ENCODE measurements around the gene ADAM22.

ADAM22 gene

GRCh38 chr7:88018501-88018900 lies 84.5 kb downstream of the ADAM22 start:
- no peak overlapping the region for H3K4me3 Mint-ChIP-seq
- H3K36me3 Mint-ChIP-seq (ENCODE audit: insufficient read depth) = no peaks in the 10 kb centered on the region
- no peak for DNase-seq (ENCODE audit: low spot score in 2 of 2)
- no peak overlapping the region for H3K27ac Mint-ChIP-seq (ENCODE audit: low read depth)
- H3K9me3 Mint-ChIP-seq = no peaks in the 10 kb centered on the region
- H3K4me1 Mint-ChIP-seq = no peaks in the 10 kb centered on the region
- H3K27me3 Mint-ChIP-seq = no peaks in the 10 kb centered on the region
- ATAC-seq (replicated peaks; ENCODE audit: extremely low read depth, poor library complexity, severe bottlenecking) = no peak

- ATAC-seq (replicated peaks; ENCODE audit: extremely low read depth, poor library complexity, severe bottlenecking) (no peak), DNase-seq (ENCODE audit: low spot score in 2 of 2) (no peak)
- Mint-ChIP-seq H3K27me3 (no peaks in the 10 kb centered on the region), H3K36me3 (ENCODE audit: insufficient read depth) (no peaks in the 10 kb centered on the region), H3K4me3 (no peak overlapping the region), H3K4me1 (no peaks in the 10 kb centered on the region), H3K9me3 (no peaks in the 10 kb centered on the region), H3K27ac (ENCODE audit: low read depth) (no peak overlapping the region)
Observed at GRCh38 chr7:88020953-88021665, 87.1 kb downstream of the ADAM22 start.

- ATAC-seq (replicated peaks; ENCODE audit: extremely low read depth, poor library complexity, severe bottlenecking) (no peak), DNase-seq (ENCODE audit: low spot score in 2 of 2) (no peak)
- no peaks in the 10 kb centered on the region for H3K27me3 Mint-ChIP-seq
- no peak overlapping the region for H3K4me3 Mint-ChIP-seq
- H3K36me3 Mint-ChIP-seq (ENCODE audit: insufficient read depth) = peaks cover 3% of the 10 kb centered on the region
- no peak overlapping the region for H3K27ac Mint-ChIP-seq (ENCODE audit: low read depth)
- peaks cover 15% of the 10 kb centered on the region for H3K9me3 Mint-ChIP-seq
- H3K4me1 Mint-ChIP-seq = no peaks in the 10 kb centered on the region
Observed at GRCh38 chr7:88027724-88028123, 93.7 kb downstream of the ADAM22 start.

GRCh38 chr7:88034083-88034695 lies 100.1 kb downstream of the ADAM22 start:
- no peak for DNase-seq (ENCODE audit: low spot score in 2 of 2)
- Mint-ChIP-seq H3K27ac (ENCODE audit: low read depth) (no peak overlapping the region), H3K36me3 (ENCODE audit: insufficient read depth) (peaks cover 3% of the 10 kb centered on the region), H3K27me3 (no peaks in the 10 kb centered on the region), H3K4me1 (no peaks in the 10 kb centered on the region), H3K9me3 (peaks cover 20% of the 10 kb centered on the region), H3K4me3 (no peak overlapping the region)
- no peak for ATAC-seq (replicated peaks; ENCODE audit: extremely low read depth, poor library complexity, severe bottlenecking)

GRCh38 chr7:88037050-88037449 lies 103.0 kb downstream of the ADAM22 start:
- H3K27me3 Mint-ChIP-seq = no peaks in the 10 kb centered on the region
- DNase-seq (ENCODE audit: low spot score in 2 of 2) (no peak), ATAC-seq (replicated peaks; ENCODE audit: extremely low read depth, poor library complexity, severe bottlenecking) (no peak)
- no peak overlapping the region for H3K27ac Mint-ChIP-seq (ENCODE audit: low read depth)
- peaks cover 9% of the 10 kb centered on the region for H3K9me3 Mint-ChIP-seq
- H3K4me1 Mint-ChIP-seq = peaks cover 5% of the 10 kb centered on the region
- no peaks in the 10 kb centered on the region for H3K36me3 Mint-ChIP-seq (ENCODE audit: insufficient read depth)
- H3K4me3 Mint-ChIP-seq = no peak overlapping the region

GRCh38 chr7:88040694-88041093 lies 106.6 kb downstream of the ADAM22 start:
- no peaks in the 10 kb centered on the region for H3K27me3 Mint-ChIP-seq
- H3K27ac Mint-ChIP-seq (ENCODE audit: low read depth) = no peak overlapping the region
- no peaks in the 10 kb centered on the region for H3K36me3 Mint-ChIP-seq (ENCODE audit: insufficient read depth)
- ATAC-seq (replicated peaks; ENCODE audit: extremely low read depth, poor library complexity, severe bottlenecking) (no peak), DNase-seq (ENCODE audit: low spot score in 2 of 2) (no peak)
- peaks cover 20% of the 10 kb centered on the region for H3K4me1 Mint-ChIP-seq
- H3K4me3 Mint-ChIP-seq = no peak overlapping the region
- H3K9me3 Mint-ChIP-seq = no peaks in the 10 kb centered on the region

GRCh38 chr7:88041583-88041982 lies 107.5 kb downstream of the ADAM22 start:
- Mint-ChIP-seq H3K9me3 (no peaks in the 10 kb centered on the region), H3K4me3 (no peak overlapping the region), H3K4me1 (peaks cover 27% of the 10 kb centered on the region), H3K27ac (ENCODE audit: low read depth) (peak overlapping the region; percentile 68), H3K36me3 (ENCODE audit: insufficient read depth) (no peaks in the 10 kb centered on the region), H3K27me3 (no peaks in the 10 kb centered on the region)
- DNase-seq (ENCODE audit: low spot score in 2 of 2) (no peak), ATAC-seq (replicated peaks; ENCODE audit: extremely low read depth, poor library complexity, severe bottlenecking) (no peak)

GRCh38 chr7:88042157-88042556 lies 108.1 kb downstream of the ADAM22 start:
- H3K36me3 Mint-ChIP-seq (ENCODE audit: insufficient read depth) = no peaks in the 10 kb centered on the region

GRCh38 chr7:88042803-88043202 lies 108.8 kb downstream of the ADAM22 start:
- peak overlapping the region; percentile 68 for H3K27ac Mint-ChIP-seq (ENCODE audit: low read depth)
- DNase-seq (ENCODE audit: low spot score in 2 of 2) = no peak
- H3K36me3 Mint-ChIP-seq (ENCODE audit: insufficient read depth) = no peaks in the 10 kb centered on the region
- no peaks in the 10 kb centered on the region for H3K27me3 Mint-ChIP-seq
- H3K4me1 Mint-ChIP-seq = peaks cover 28% of the 10 kb centered on the region
- H3K9me3 Mint-ChIP-seq = no peaks in the 10 kb centered on the region
- no peak overlapping the region for H3K4me3 Mint-ChIP-seq
- no peak for ATAC-seq (replicated peaks; ENCODE audit: extremely low read depth, poor library complexity, severe bottlenecking)

More at GRCh38 chr7:88042157-88042556, 108.1 kb downstream of the ADAM22 start:
- peaks cover 28% of the 10 kb centered on the region for H3K4me1 Mint-ChIP-seq
- H3K27me3 Mint-ChIP-seq = no peaks in the 10 kb centered on the region
- peak overlapping the region; percentile 68 for H3K27ac Mint-ChIP-seq (ENCODE audit: low read depth)
- no peak for DNase-seq (ENCODE audit: low spot score in 2 of 2)
- H3K9me3 Mint-ChIP-seq = no peaks in the 10 kb centered on the region
- no peak for ATAC-seq (replicated peaks; ENCODE audit: extremely low read depth, poor library complexity, severe bottlenecking)
- no peak overlapping the region for H3K4me3 Mint-ChIP-seq

- DNase-seq (ENCODE audit: low spot score in 2 of 2) (no peak), ATAC-seq (replicated peaks; ENCODE audit: extremely low read depth, poor library complexity, severe bottlenecking) (no peak)
- Mint-ChIP-seq H3K9me3 (no peaks in the 10 kb centered on the region), H3K27ac (ENCODE audit: low read depth) (no peak overlapping the region), H3K4me1 (peaks cover 28% of the 10 kb centered on the region), H3K36me3 (ENCODE audit: insufficient read depth) (no peaks in the 10 kb centered on the region), H3K27me3 (no peaks in the 10 kb centered on the region), H3K4me3 (no peak overlapping the region)
Observed at GRCh38 chr7:88044069-88044468, 110.0 kb downstream of the ADAM22 start.

- H3K9me3 Mint-ChIP-seq = no peaks in the 10 kb centered on the region
- no peak for DNase-seq (ENCODE audit: low spot score in 2 of 2)
- H3K36me3 Mint-ChIP-seq (ENCODE audit: insufficient read depth) = no peaks in the 10 kb centered on the region
- no peaks in the 10 kb centered on the region for H3K27me3 Mint-ChIP-seq
- H3K4me3 Mint-ChIP-seq = no peak overlapping the region
- ATAC-seq (replicated peaks; ENCODE audit: extremely low read depth, poor library complexity, severe bottlenecking) = no peak
- no peak overlapping the region for H3K27ac Mint-ChIP-seq (ENCODE audit: low read depth)
- peaks cover 23% of the 10 kb centered on the region for H3K4me1 Mint-ChIP-seq
Observed at GRCh38 chr7:88046839-88047573, 113.0 kb downstream of the ADAM22 start.

GRCh38 chr7:88057655-88058054 lies 123.6 kb downstream of the ADAM22 start:
- Mint-ChIP-seq H3K27me3 (no peaks in the 10 kb centered on the region), H3K4me1 (no peaks in the 10 kb centered on the region), H3K9me3 (no peaks in the 10 kb centered on the region), H3K4me3 (no peak overlapping the region), H3K27ac (ENCODE audit: low read depth) (no peak overlapping the region), H3K36me3 (ENCODE audit: insufficient read depth) (no peaks in the 10 kb centered on the region)
- DNase-seq (ENCODE audit: low spot score in 2 of 2) = no peak
- no peak for ATAC-seq (replicated peaks; ENCODE audit: extremely low read depth, poor library complexity, severe bottlenecking)

- Mint-ChIP-seq H3K4me1 (no peaks in the 10 kb centered on the region), H3K9me3 (no peaks in the 10 kb centered on the region), H3K27ac (ENCODE audit: low read depth) (no peak overlapping the region), H3K36me3 (ENCODE audit: insufficient read depth) (peaks cover 3% of the 10 kb centered on the region), H3K27me3 (no peaks in the 10 kb centered on the region), H3K4me3 (no peak overlapping the region)
- DNase-seq (ENCODE audit: low spot score in 2 of 2) = no peak
- no peak for ATAC-seq (replicated peaks; ENCODE audit: extremely low read depth, poor library complexity, severe bottlenecking)
Observed at GRCh38 chr7:88062238-88062637, 128.2 kb downstream of the ADAM22 start.
